H9 (cell line): ENCODE data around the gene PARG. TPM values are rescaled to one million over a fixed set of nuclear protein-coding genes. Genes with fewer than 3 reads are reported as not detected.
"Not testable (repeated sequence)": the region's sequence is repeated elsewhere in the genome, so short reads cannot be mapped to it uniquely, and the experiment has no call there.

ENCODE experiments used
- DNase-seq: peaks from one replicate; pipeline ENCODE4 v3.0.0-alpha.2; 2017
- H2AFZ ChIP-seq: one replicate; pipeline ENCODE4 v1.6.1; 2013; ENCODE audit warnings: mild to moderate bottlenecking, low read length, control low read depth, moderate library complexity
- H2AK5ac ChIP-seq: 2 replicates; pipeline ENCODE4 v1.6.1; 2013; ENCODE audit warnings: low read length, control low read depth, mixed read lengths; ENCODE audit not compliant: insufficient read length
- H2BK120ac ChIP-seq: one replicate; pipeline ENCODE4 v1.6.1; 2013; ENCODE audit warnings: low read depth, mild to moderate bottlenecking, low read length, control low read depth, inconsistent platforms; ENCODE audit not compliant: poor library complexity, severe bottlenecking
- H2BK12ac ChIP-seq: 2 replicates; pipeline ENCODE4 v1.6.1; 2013; ENCODE audit warnings: low read length, control low read depth, mixed read lengths, low read depth; ENCODE audit not compliant: insufficient read length
- H2BK15ac ChIP-seq: 2 replicates; pipeline ENCODE4 v1.6.1; 2013; ENCODE audit warnings: low read depth, low read length, control low read depth
- H2BK20ac ChIP-seq: one replicate; pipeline ENCODE4 v1.6.1; 2013; ENCODE audit warnings: low read depth, mild to moderate bottlenecking, low read length, control low read depth, inconsistent platforms; ENCODE audit not compliant: poor library complexity, severe bottlenecking
- H2BK5ac ChIP-seq: 2 replicates; pipeline ENCODE4 v1.6.1; 2013; ENCODE audit warnings: low read length, control low read depth, mixed read lengths; ENCODE audit not compliant: insufficient read length
- H3K14ac ChIP-seq: 2 replicates; pipeline ENCODE4 v1.6.1; 2013; ENCODE audit warnings: low read length, control low read depth; ENCODE audit not compliant: insufficient read depth
- H3K18ac ChIP-seq: 2 replicates; pipeline ENCODE4 v1.6.1; 2013; ENCODE audit warnings: low read depth, mild to moderate bottlenecking, mixed read lengths, low read length, control low read depth; ENCODE audit not compliant: insufficient read length
- H3K23ac ChIP-seq: 2 replicates; pipeline ENCODE4 v1.6.1; 2013; ENCODE audit warnings: low read length, control low read depth, mixed read lengths, low read depth; ENCODE audit not compliant: insufficient read length
- H3K23me2 ChIP-seq: 2 replicates; pipeline ENCODE4 v1.6.1; 2013; ENCODE audit warnings: low read depth, mild to moderate bottlenecking, mixed read lengths, low read length, control low read depth; ENCODE audit not compliant: insufficient read length, poor library complexity, severe bottlenecking
- H3K27ac ChIP-seq: 2 replicates; pipeline ENCODE4 v1.5.1; 2013; ENCODE audit warnings: low read length, control low read depth, mixed read lengths, low read depth; ENCODE audit not compliant: insufficient read length
- H3K27me3 ChIP-seq: 2 replicates; pipeline ENCODE4 v1.6.1; 2013; ENCODE audit warnings: low read length, control low read depth, inconsistent platforms; ENCODE audit not compliant: insufficient read depth
- H3K4ac ChIP-seq: 2 replicates; pipeline ENCODE4 v1.6.1; 2013; ENCODE audit warnings: low read depth, mild to moderate bottlenecking, control low read depth, inconsistent platforms, low read length, moderate library complexity
- H3K4me1 ChIP-seq: 2 replicates; pipeline ENCODE4 v1.6.1; 2013; ENCODE audit warnings: low read length, control low read depth, inconsistent platforms; ENCODE audit not compliant: insufficient read depth
- H3K4me2 ChIP-seq: 2 replicates; pipeline ENCODE4 v1.6.1; 2013; ENCODE audit warnings: low read length, control low read depth, mixed read lengths; ENCODE audit not compliant: insufficient read length, insufficient read depth
- H3K56ac ChIP-seq: 2 replicates; pipeline ENCODE4 v1.6.1; 2013; ENCODE audit warnings: low read depth, mild to moderate bottlenecking, mixed read lengths, low read length, control low read depth; ENCODE audit not compliant: insufficient read length
- H3K79me1 ChIP-seq: 2 replicates; pipeline ENCODE4 v1.6.1; 2013; ENCODE audit warnings: low read depth, mild to moderate bottlenecking, moderate library complexity, low read length, control low read depth, inconsistent platforms; ENCODE audit not compliant: insufficient read depth, poor library complexity, severe bottlenecking
- H3K79me2 ChIP-seq: 2 replicates; pipeline ENCODE4 v1.6.1; 2013; ENCODE audit warnings: low read length, control low read depth, inconsistent platforms; ENCODE audit not compliant: insufficient read depth
- H3K9ac ChIP-seq: 2 replicates; pipeline ENCODE4 v1.6.1; 2013; ENCODE audit warnings: low read length, control low read depth, mixed read lengths; ENCODE audit not compliant: insufficient read length; ENCODE audit errors: extremely low read depth
- H3K9me3 ChIP-seq: one replicate; pipeline ENCODE4 v1.6.1; 2013; ENCODE audit warnings: low read depth, low read length, inconsistent platforms; ENCODE audit not compliant: control insufficient read depth
- H3T11ph ChIP-seq: one replicate; pipeline ENCODE4 v1.6.1; 2013; ENCODE audit warnings: mild to moderate bottlenecking, low read length, control low read depth, inconsistent platforms
- H4K20me1 ChIP-seq: one replicate; pipeline ENCODE4 v1.6.1; 2013; ENCODE audit not compliant: control insufficient read depth, insufficient read length, insufficient read depth
- H4K5ac ChIP-seq: 2 replicates; pipeline ENCODE4 v1.6.1; 2013; ENCODE audit warnings: low read depth, mild to moderate bottlenecking, mixed read lengths, low read length, control low read depth; ENCODE audit not compliant: insufficient read length
- H4K8ac ChIP-seq: replicated peaks from 2 replicates; pipeline ENCODE4 v1.6.1; 2013; ENCODE audit warnings: low read length, control low read depth, mixed read lengths, low read depth; ENCODE audit not compliant: insufficient read length
- H4K91ac ChIP-seq: 2 replicates; pipeline ENCODE4 v1.6.1; 2013; ENCODE audit warnings: low read depth, mild to moderate bottlenecking, moderate library complexity, mixed read lengths, low read length, control low read depth; ENCODE audit not compliant: insufficient read length
- H3K27ac Mint-ChIP-seq, 3 experiments: 2 replicates in 2 of 3; 3 replicates in 1 of 3; pipeline ENCODE4 v1.8.0; 2020 to 2021; ENCODE audit warnings: mixed read lengths in 3 of 3, mild to moderate bottlenecking in 1 of 3, moderate library complexity in 1 of 3
- H3K27me3 Mint-ChIP-seq: 2 replicates; pipeline ENCODE4 v1.8.0; 2021; ENCODE audit warnings: low read depth, mild to moderate bottlenecking, moderate library complexity, mixed read lengths
- H3K36me3 Mint-ChIP-seq, 3 experiments: 2 replicates in 2 of 3; 3 replicates in 1 of 3; pipeline ENCODE4 v1.8.0; 2020 to 2021; ENCODE audit warnings: low read depth in 3 of 3, mixed read lengths in 3 of 3; ENCODE audit not compliant: insufficient read depth in 1 of 3
- H3K4me1 Mint-ChIP-seq, 2 experiments: 2 replicates each; pipeline ENCODE4 v1.8.0; 2020; ENCODE audit warnings: mixed read lengths in 2 of 2
- H3K4me3 Mint-ChIP-seq, 2 experiments: 2 replicates in 1 of 2; 3 replicates in 1 of 2; pipeline ENCODE4 v1.8.0; 2020 to 2021; ENCODE audit warnings: mild to moderate bottlenecking in 2 of 2, mixed read lengths in 2 of 2, moderate library complexity in 1 of 2
- H3K9me3 Mint-ChIP-seq, 2 experiments: 2 replicates in 1 of 2; 3 replicates in 1 of 2; pipeline ENCODE4 v1.8.0; 2020; ENCODE audit warnings: mild to moderate bottlenecking in 2 of 2, mixed read lengths in 2 of 2, moderate library complexity in 1 of 2
- WGBS: extraction: QIAGEN DNeasy Blood & Tissue Kit; methylation state at CpG from one replicate; pipeline ENCODE4 v1.1.7; 2013; ENCODE audit warnings: missing lambda C conversion rate, low lambda C conversion rate, mixed read lengths; ENCODE audit not compliant: insufficient read length; ENCODE audit errors: extremely low coverage; 5-methylcytosine and 5-hydroxymethylcytosine counted together
- total RNA-seq: library from RNA; stranded (reverse); gene quantifications from 2 replicates; pipeline ENCODE4 v1.2.1, GENCODE V29; 2021

The PARG gene
- total RNA-seq, 1 experiment from 2014 or later, result 48.3 TPM

DNA sequence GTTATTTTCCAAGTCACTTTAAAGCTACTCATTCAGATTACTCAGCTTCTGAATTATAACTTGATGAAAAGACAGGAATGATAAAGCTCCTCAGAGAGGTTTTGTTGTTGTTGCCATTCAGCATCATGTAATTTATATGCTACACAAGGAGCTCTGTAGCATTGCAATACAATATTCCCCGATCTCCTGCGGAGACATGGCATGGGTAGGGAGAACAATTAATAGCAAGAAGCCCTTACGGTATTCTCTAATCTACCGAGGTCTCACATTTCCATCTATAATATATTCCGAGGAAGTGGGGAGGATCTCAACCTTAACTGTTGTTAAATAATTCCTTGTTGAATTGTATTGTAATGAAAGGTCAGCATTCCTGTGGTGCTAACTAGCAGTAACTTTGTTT lies 81.9 kb downstream of the PARG start:
- H3K4ac ChIP-seq, H3K4me1 Mint-ChIP-seq, H3K4me2 ChIP-seq, H2BK15ac ChIP-seq, H3K23ac ChIP-seq, H2BK120ac ChIP-seq, H4K8ac ChIP-seq, DNase-seq, H4K20me1 ChIP-seq, H3K9ac ChIP-seq, H3K27me3 Mint-ChIP-seq, H3K4me1 ChIP-seq, H4K5ac ChIP-seq, H3K79me1 ChIP-seq, H3K27ac Mint-ChIP-seq, H3K14ac ChIP-seq, H3K23me2 ChIP-seq, H4K91ac ChIP-seq, H3K9me3 Mint-ChIP-seq, H3K56ac ChIP-seq, H3K36me3 Mint-ChIP-seq, H2BK20ac ChIP-seq, H2BK12ac ChIP-seq, H2AFZ ChIP-seq, H3K18ac ChIP-seq, H3K27ac ChIP-seq, H2AK5ac ChIP-seq, H3K9me3 ChIP-seq, H3T11ph ChIP-seq, H3K27me3 ChIP-seq, H3K4me3 Mint-ChIP-seq, H3K79me2 ChIP-seq, H2BK5ac ChIP-seq: not testable (repeated sequence)
- WGBS, result no CpG with 5 or more reads among the region's 5 CpGs

DNA sequence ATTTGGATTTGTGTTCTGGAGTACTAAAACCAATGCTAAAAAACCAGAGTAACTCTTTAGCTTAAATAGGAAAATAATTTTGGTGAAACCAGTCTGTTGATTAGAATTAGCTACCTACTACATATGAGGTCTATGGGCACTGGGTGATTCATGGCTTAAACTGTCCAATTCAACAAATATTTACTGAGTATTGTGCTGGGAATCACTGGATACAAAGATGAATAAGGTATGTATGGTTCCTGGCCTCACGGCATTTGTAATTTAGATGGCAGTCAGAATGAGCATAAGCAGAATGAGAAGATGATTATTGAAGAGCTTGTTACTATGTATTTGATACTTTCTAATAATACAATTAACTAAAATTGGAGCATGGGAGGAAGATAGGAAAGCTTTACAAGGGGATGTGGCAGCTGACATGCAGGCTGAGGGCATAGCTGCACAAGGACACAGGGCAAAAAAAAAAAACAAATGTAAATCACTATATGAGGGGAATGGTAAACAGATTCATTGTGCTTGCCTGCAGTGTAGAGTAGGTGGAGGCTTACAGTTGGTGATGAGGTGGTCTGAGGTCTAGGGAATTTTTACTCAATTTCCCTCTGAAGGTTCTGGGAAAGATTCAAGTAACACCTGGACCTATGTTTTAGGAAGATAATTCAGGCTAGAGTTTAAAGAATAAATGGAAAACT lies 83.0 kb downstream of the PARG start:
- H3K27ac Mint-ChIP-seq, H4K91ac ChIP-seq, H3K9me3 Mint-ChIP-seq, H3K79me2 ChIP-seq, H2AK5ac ChIP-seq, H3K9me3 ChIP-seq, H3K4me3 Mint-ChIP-seq, H3K18ac ChIP-seq, H2BK15ac ChIP-seq, H3K4me1 ChIP-seq, H3K4me1 Mint-ChIP-seq, H3K79me1 ChIP-seq, H4K20me1 ChIP-seq, DNase-seq, H2BK12ac ChIP-seq, H3K4ac ChIP-seq, H2BK120ac ChIP-seq, H3K14ac ChIP-seq, H3K27me3 ChIP-seq, H3K23me2 ChIP-seq, H3K36me3 Mint-ChIP-seq, H3T11ph ChIP-seq, H3K4me2 ChIP-seq, H3K56ac ChIP-seq, H3K9ac ChIP-seq, H3K23ac ChIP-seq, H2BK20ac ChIP-seq, H3K27me3 Mint-ChIP-seq, H4K8ac ChIP-seq, H4K5ac ChIP-seq, H2BK5ac ChIP-seq, H2AFZ ChIP-seq, H3K27ac ChIP-seq: not testable (repeated sequence)
- WGBS, result no CpG with 5 or more reads among the region's 1 CpG
